NCI-H526 (cell line): ENCODE data around the gene HMCN2.
"Not testable (repeated sequence)": the region's sequence is repeated elsewhere in the genome, so short reads cannot be mapped to it uniquely, and the experiment has no call there.

Experiments used
- DNase-seq, 2 experiments: peaks; one replicate each; lab custom pipeline; 2025; lab: John Stamatoyannopoulos, UW

The HMCN2 gene

GRCh38 chr9:130432796-130433167 lies 167.2 kb downstream of the HMCN2 start:
- DNase-seq = no peak

- peak in 1 of 2 experiments; percentile 61 for DNase-seq
These were observed 167.8 kb downstream of the HMCN2 start for GRCh38 chr9:130433168-130433946.

- no peak for DNase-seq
These were observed 168.3 kb downstream of the HMCN2 start for GRCh38 chr9:130433947-130434262.

GRCh38 chr9:130434656-130435055 lies 169.1 kb downstream of the HMCN2 start:
- not testable (repeated sequence) for DNase-seq

- no peak for DNase-seq
These were observed 171.6 kb downstream of the HMCN2 start for GRCh38 chr9:130437011-130437789.

- no peak for DNase-seq
These were observed 172.9 kb downstream of the HMCN2 start for GRCh38 chr9:130438382-130438981.

GRCh38 chr9:130441031-130441430 lies 175.5 kb downstream of the HMCN2 start:
- DNase-seq = no peak

- no peak for DNase-seq
These were observed 177.3 kb downstream of the HMCN2 start for GRCh38 chr9:130442746-130443455.

- no peak for DNase-seq
These were observed 177.9 kb downstream of the HMCN2 start for GRCh38 chr9:130443456-130443801.

GRCh38 chr9:130443840-130444492 lies 178.4 kb downstream of the HMCN2 start:
- DNase-seq = no peak

- peak in 1 of 2 experiments; percentile 60 for DNase-seq
These were observed 179.1 kb downstream of the HMCN2 start, which contains the start of gene ASS1 for GRCh38 chr9:130444565-130445221. TSS of gene ASS1 (plus strand) at chr9:130444961. CDS start at chr9:130452229, 7,268 bp downstream.

- DNase-seq = no peak
These were observed 179.9 kb downstream of the HMCN2 start for GRCh38 chr9:130445268-130445983.

- DNase-seq = no peak
These were observed 180.7 kb downstream of the HMCN2 start for GRCh38 chr9:130446101-130446861.

GRCh38 chr9:130447193-130447816 lies 181.7 kb downstream of the HMCN2 start:
- DNase-seq = no peak

- no peak for DNase-seq
These were observed 182.6 kb downstream of the HMCN2 start for GRCh38 chr9:130448035-130448624.

GRCh38 chr9:130448771-130449603 lies 183.4 kb downstream of the HMCN2 start:
- DNase-seq = no peak

GRCh38 chr9:130450344-130451003 lies 184.9 kb downstream of the HMCN2 start:
- DNase-seq = peak in 1 of 2 experiments; percentile 33

- DNase-seq = no peak
These were observed 185.4 kb downstream of the HMCN2 start for GRCh38 chr9:130451004-130451390.
